ENCODE measurements around the gene STARD3. TPM values are rescaled to one million over a fixed set of nuclear protein-coding genes. Genes with fewer than 3 reads are reported as not detected.

The STARD3 gene
- total and polyA plus RNA-seq, 2 of the 13 experiments (the other 11 are each of a cell fraction or from before 2014, with no cell fraction given): 34.6 to 100 TPM

DNA sequence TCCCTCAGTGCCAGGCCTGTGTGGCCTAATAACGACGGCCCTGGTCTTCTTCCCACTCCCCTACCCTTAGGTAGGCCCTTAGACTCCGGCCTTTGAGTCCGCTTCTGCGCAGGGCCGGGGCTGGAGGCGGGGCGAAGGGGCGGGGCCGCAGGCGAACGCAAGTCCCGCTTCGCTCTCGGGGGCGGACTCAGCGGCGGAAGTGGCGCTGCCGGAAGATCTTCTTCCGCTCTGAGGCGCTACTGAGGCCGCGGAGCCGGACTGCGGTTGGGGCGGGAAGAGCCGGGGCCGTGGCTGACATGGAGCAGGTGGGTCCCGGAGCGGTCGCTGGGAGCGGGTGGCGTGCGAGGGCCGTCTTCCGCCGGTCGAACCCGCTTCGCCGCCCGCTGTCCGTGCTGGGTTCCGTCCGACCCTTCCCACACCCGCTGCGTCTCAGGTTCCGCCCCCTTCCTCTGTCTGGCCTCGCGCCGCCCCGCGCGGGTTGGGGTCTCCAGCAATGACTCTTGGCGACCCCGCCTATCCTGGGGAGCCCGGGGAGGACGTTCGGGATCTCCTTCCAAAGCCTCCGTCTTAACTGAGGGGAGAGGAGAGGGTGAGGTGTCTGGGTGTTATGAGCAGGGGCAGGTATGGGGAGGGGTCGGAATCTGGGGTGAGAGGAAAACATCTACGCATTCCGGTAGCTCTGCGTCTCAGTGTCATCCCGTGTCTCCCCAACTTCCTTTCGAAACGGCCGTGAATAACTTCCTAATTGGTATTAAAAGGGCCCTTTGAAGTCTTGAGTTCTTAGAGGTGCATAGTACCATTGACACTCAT is at the start of gene STARD3 (continued):
- TF ChIP-seq, protein P1, sequence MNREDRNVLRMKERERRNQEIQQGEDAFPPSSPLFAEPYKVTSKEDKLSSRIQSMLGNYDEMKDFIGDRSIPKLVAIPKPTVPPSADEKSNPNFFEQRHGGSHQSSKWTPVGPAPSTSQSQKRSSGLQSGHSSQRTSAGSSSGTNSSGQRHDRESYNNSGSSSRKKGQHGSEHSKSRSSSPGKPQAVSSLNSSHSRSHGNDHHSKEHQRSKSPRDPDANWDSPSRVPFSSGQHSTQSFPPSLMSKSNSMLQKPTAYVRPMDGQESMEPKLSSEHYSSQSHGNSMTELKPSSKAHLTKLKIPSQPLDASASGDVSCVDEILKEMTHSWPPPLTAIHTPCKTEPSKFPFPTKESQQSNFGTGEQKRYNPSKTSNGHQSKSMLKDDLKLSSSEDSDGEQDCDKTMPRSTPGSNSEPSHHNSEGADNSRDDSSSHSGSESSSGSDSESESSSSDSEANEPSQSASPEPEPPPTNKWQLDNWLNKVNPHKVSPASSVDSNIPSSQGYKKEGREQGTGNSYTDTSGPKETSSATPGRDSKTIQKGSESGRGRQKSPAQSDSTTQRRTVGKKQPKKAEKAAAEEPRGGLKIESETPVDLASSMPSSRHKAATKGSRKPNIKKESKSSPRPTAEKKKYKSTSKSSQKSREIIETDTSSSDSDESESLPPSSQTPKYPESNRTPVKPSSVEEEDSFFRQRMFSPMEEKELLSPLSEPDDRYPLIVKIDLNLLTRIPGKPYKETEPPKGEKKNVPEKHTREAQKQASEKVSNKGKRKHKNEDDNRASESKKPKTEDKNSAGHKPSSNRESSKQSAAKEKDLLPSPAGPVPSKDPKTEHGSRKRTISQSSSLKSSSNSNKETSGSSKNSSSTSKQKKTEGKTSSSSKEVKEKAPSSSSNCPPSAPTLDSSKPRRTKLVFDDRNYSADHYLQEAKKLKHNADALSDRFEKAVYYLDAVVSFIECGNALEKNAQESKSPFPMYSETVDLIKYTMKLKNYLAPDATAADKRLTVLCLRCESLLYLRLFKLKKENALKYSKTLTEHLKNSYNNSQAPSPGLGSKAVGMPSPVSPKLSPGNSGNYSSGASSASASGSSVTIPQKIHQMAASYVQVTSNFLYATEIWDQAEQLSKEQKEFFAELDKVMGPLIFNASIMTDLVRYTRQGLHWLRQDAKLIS (CRISPR knock-in tag; IDR thresholded peaks at IDR 0.05): no peak
- TF ChIP-seq ZNF44 (CRISPR knock-in tag; IDR thresholded peaks at IDR 0.05) (0 out of 2 replicates have a peak, but pooled peaks have one; percentile 10), ARID2 (CRISPR knock-in tag; IDR thresholded peaks at IDR 0.05; ENCODE audit: borderline replicate concordance) (no peak), GLI4 (CRISPR knock-in tag; IDR thresholded peaks at IDR 0.05; ENCODE audit: borderline replicate concordance) (peak; percentile 25; the same call in 1 of the 2 replicates), ZNF772 (CRISPR knock-in tag; IDR thresholded peaks at IDR 0.05) (peak; percentile 88; the same call in 1 of the 2 replicates), KLF13 (CRISPR knock-in tag; IDR thresholded peaks at IDR 0.05) (no peak), KLF6 (CRISPR knock-in tag; IDR thresholded peaks at IDR 0.05) (no peak; the same call in 1 of the 2 replicates), MTF1 (CRISPR knock-in tag; IDR thresholded peaks at IDR 0.05) (no peak), ZNF446 (CRISPR knock-in tag; IDR thresholded peaks at IDR 0.05) (no peak), ZNF367 (CRISPR knock-in tag; IDR thresholded peaks at IDR 0.05; ENCODE audit: borderline replicate concordance) (peak; percentile 78; the same call in 1 of the 2 replicates), YY1 (IDR thresholded peaks at IDR 0.05; ENCODE audit: insufficient read depth, insufficient replicate concordance, low read depth, low read length) (peak; percentile 71), PHF21A (CRISPR knock-in tag; IDR thresholded peaks at IDR 0.05) (0 out of 2 replicates have a peak, but pooled peaks have one; percentile 17), STAT5B (CRISPR knock-in tag; IDR thresholded peaks at IDR 0.05) (no peak), KMT2A (CRISPR knock-in tag; IDR thresholded peaks at IDR 0.05) (peak; percentile 86), NFE2L1 (CRISPR knock-in tag; IDR thresholded peaks at IDR 0.05; ENCODE audit: borderline replicate concordance) (no peak), SMAD3 (CRISPR knock-in tag; IDR thresholded peaks at IDR 0.05) (peak; percentile 67), HOXA7 (CRISPR knock-in tag; IDR thresholded peaks at IDR 0.05) (no peak), ZFY (CRISPR knock-in tag; IDR thresholded peaks at IDR 0.05) (peak; percentile 97)
- TF ChIP-seq, protein P2, sequence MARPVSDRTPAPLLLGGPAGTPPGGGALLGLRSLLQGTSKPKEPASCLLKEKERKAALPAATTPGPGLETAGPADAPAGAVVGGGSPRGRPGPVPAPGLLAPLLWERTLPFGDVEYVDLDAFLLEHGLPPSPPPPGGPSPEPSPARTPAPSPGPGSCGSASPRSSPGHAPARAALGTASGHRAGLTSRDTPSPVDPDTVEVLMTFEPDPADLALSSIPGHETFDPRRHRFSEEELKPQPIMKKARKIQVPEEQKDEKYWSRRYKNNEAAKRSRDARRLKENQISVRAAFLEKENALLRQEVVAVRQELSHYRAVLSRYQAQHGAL (CRISPR knock-in tag; IDR thresholded peaks at IDR 0.05; ENCODE audit: not compliant biosample characterization): peak; percentile 49
- TF ChIP-seq, protein P3, sequence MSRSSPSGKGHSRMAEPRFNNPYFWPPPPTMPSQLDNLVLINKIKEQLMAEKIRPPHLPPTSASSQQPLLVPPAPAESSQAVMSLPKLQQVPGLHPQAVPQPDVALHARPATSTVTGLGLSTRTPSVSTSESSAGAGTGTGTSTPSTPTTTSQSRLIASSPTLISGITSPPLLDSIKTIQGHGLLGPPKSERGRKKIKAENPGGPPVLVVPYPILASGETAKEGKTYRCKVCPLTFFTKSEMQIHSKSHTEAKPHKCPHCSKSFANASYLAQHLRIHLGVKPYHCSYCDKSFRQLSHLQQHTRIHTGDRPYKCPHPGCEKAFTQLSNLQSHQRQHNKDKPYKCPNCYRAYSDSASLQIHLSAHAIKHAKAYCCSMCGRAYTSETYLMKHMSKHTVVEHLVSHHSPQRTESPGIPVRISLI (CRISPR knock-in tag; IDR thresholded peaks at IDR 0.05; ENCODE audit: borderline replicate concordance): peak; percentile 37; the same call in 1 of the 2 replicates
- TF ChIP-seq, protein P4, sequence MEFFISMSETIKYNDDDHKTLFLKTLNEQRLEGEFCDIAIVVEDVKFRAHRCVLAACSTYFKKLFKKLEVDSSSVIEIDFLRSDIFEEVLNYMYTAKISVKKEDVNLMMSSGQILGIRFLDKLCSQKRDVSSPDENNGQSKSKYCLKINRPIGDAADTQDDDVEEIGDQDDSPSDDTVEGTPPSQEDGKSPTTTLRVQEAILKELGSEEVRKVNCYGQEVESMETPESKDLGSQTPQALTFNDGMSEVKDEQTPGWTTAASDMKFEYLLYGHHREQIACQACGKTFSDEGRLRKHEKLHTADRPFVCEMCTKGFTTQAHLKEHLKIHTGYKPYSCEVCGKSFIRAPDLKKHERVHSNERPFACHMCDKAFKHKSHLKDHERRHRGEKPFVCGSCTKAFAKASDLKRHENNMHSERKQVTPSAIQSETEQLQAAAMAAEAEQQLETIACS (CRISPR knock-in tag; IDR thresholded peaks at IDR 0.05): no peak
- TF ChIP-seq, protein P5, sequence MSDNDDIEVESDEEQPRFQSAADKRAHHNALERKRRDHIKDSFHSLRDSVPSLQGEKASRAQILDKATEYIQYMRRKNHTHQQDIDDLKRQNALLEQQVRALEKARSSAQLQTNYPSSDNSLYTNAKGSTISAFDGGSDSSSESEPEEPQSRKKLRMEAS (IDR thresholded peaks at IDR 0.05): peak; percentile 86

Measured in HepG2 (cell line).